CD4-positive, CD25-positive, alpha-beta regulatory T cell (primary cell): ENCODE results near the gene CIDEA. TPM values are rescaled to one million over a fixed set of nuclear protein-coding genes. Genes with fewer than 3 reads are reported as not detected.

Experiments
- ATAC-seq, 2 donors: fragments of 150-1000 bp; cut with Tn5 transposase; one replicate each; pipeline ENCODE4 v1.10.0; 2021; ENCODE audit warnings: low read depth in 2 of 2, moderate number of reproducible peaks in 2 of 2, moderate library complexity in 1 of 2
- DNase-seq, 3 donors: peaks; one replicate each; pipeline versions ENCODE4 v3.0.0 to v3.0.0-alpha.2; 2012 to 2022; ENCODE audit warnings: mixed read lengths in 1 of 3
- H3K27ac ChIP-seq: one replicate; pipeline ENCODE4 v1.7.0; 2013; ENCODE audit warnings: mild to moderate bottlenecking, low read length; ENCODE audit not compliant: insufficient read depth, poor library complexity, severe bottlenecking
- H3K27me3 ChIP-seq: one replicate; pipeline ENCODE4 v1.7.0; 2013; ENCODE audit warnings: low read length; ENCODE audit not compliant: control insufficient read depth, insufficient read depth
- H3K36me3 ChIP-seq: one replicate; pipeline ENCODE4 v1.7.0; 2013; ENCODE audit warnings: mild to moderate bottlenecking, low read length, moderate library complexity; ENCODE audit not compliant: control insufficient read depth, insufficient read depth
- H3K4me1 ChIP-seq: 2 replicates; pipeline ENCODE4 v1.7.0; 2013; ENCODE audit warnings: mild to moderate bottlenecking, low read length; ENCODE audit not compliant: insufficient read depth, control insufficient read depth, poor library complexity, severe bottlenecking
- H3K4me3 ChIP-seq: one replicate; pipeline ENCODE4 v1.7.0; 2013; ENCODE audit warnings: low read depth, mild to moderate bottlenecking, low read length, moderate library complexity
- H3K9me3 ChIP-seq, 2 experiments: 1 replicate in 1 of 2; 2 replicates in 1 of 2; pipeline ENCODE4 v1.7.0; 2013; ENCODE audit warnings: low read length in 2 of 2, mild to moderate bottlenecking in 1 of 2, moderate library complexity in 1 of 2; ENCODE audit not compliant: control insufficient read depth in 2 of 2
- H3K27ac Mint-ChIP-seq, 3 donors: one replicate each; pipeline ENCODE4 v1.8.0; 2020 to 2022; ENCODE audit warnings: mild to moderate bottlenecking in 3 of 3, mixed read lengths in 3 of 3, moderate library complexity in 2 of 3
- H3K27me3 Mint-ChIP-seq: one replicate; pipeline ENCODE4 v1.8.0; 2022; ENCODE audit warnings: mild to moderate bottlenecking, mixed read lengths
- H3K36me3 Mint-ChIP-seq: one replicate; pipeline ENCODE4 v1.8.0; 2020; ENCODE audit warnings: mixed read lengths
- H3K4me1 Mint-ChIP-seq, 4 donors: one replicate each; pipeline ENCODE4 v1.8.0; 2020 to 2022; ENCODE audit warnings: mixed read lengths in 4 of 4, mild to moderate bottlenecking in 1 of 4
- H3K4me3 Mint-ChIP-seq, 4 donors: one replicate each; pipeline ENCODE4 v1.8.0; 2020 to 2022; ENCODE audit warnings: mild to moderate bottlenecking in 4 of 4, mixed read lengths in 4 of 4, moderate library complexity in 3 of 4
- H3K9me3 Mint-ChIP-seq, 7 donors: one replicate each; pipeline ENCODE4 v1.8.0; 2020 to 2022; ENCODE audit warnings: mixed read lengths in 7 of 7, mild to moderate bottlenecking in 3 of 7, moderate library complexity in 2 of 7
- polyA plus RNA-seq, 4 donors: library from polyadenylated mRNA; unstranded; fragments of 300-500 nt; fragmentation: Illumina TruSeq; gene quantifications; one replicate each; pipeline ENCODE4 v1.2.3, GENCODE V29; 2021
- total RNA-seq: library from RNA; stranded (reverse); gene quantifications from one replicate; pipeline ENCODE4 v1.2.3, GENCODE V29; 2022

CIDEA gene
- total and polyA plus RNA-seq, 5 donors from 2014 or later: not detected

DNA sequence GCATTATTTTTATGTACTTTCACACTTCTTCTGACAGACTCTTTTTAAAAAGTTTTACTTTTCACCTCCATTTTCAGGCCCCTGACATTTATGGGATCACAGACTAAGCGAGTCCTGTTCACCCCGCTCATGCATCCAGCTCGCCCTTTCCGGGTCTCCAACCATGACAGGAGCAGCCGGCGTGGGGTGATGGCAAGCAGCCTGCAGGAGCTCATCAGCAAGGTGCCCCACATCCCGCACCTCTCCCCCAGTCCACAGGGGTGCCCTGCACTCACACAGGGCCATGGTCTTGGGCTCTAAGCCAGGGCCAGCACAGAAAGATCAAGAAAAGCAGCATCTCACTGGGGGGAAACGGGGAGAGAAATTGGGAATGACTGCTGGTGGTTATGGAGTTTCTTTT is 8.6 kb downstream of the CIDEA start:
- H3K4me3 Mint-ChIP-seq: no peak overlapping the region
- DNase-seq: no peak
- H3K4me3 ChIP-seq: no peak overlapping the region
- no peak overlapping the region for H3K27ac ChIP-seq
- H3K36me3 Mint-ChIP-seq: no peaks in the 10 kb centered on the region
- no peaks in the 10 kb centered on the region for H3K4me1 ChIP-seq
- H3K27me3 ChIP-seq: no peaks in the 10 kb centered on the region
- H3K27ac Mint-ChIP-seq: no peak overlapping the region
- H3K36me3 ChIP-seq: no peaks in the 10 kb centered on the region
- no peaks in the 10 kb centered on the region for H3K9me3 Mint-ChIP-seq
- no peaks in the 10 kb centered on the region for H3K4me1 Mint-ChIP-seq
- H3K9me3 ChIP-seq: no peaks in the 10 kb centered on the region
- no peak for ATAC-seq
- peaks cover 8% of the 10 kb centered on the region for H3K27me3 Mint-ChIP-seq

DNA sequence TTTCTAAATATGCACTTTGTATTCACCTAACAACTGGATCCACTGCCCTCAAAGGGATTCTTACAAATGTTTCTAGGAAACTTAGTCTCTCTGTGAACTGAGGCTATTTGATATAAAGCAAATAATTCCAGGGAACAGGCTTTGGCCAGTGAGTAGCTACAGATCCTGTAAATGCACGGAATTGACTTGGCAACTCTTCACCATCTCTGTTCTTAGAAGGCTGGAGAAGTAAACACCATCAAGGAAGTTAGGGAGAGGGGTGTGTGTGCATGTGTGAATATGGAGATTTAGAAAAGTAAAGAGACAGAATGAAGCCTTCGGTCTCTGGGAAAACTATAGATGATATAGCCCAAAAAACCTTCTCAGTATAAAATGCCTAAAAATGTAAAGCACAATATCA is 10.7 kb downstream of the CIDEA start:
- no peak overlapping the region for H3K27ac Mint-ChIP-seq
- Histone ChIP-seq H3K4me3 (no peak overlapping the region), H3K36me3 (no peaks in the 10 kb centered on the region), H3K27me3 (no peaks in the 10 kb centered on the region), H3K27ac (no peak overlapping the region), H3K4me1 (no peaks in the 10 kb centered on the region), H3K9me3 (no peaks in the 10 kb centered on the region)
- no peak for DNase-seq
- no peak overlapping the region for H3K4me3 Mint-ChIP-seq
- no peaks in the 10 kb centered on the region for H3K36me3 Mint-ChIP-seq
- H3K9me3 Mint-ChIP-seq: no peaks in the 10 kb centered on the region
- no peak for ATAC-seq
- peaks cover 15% of the 10 kb centered on the region for H3K27me3 Mint-ChIP-seq
- H3K4me1 Mint-ChIP-seq: no peaks in the 10 kb centered on the region

DNA sequence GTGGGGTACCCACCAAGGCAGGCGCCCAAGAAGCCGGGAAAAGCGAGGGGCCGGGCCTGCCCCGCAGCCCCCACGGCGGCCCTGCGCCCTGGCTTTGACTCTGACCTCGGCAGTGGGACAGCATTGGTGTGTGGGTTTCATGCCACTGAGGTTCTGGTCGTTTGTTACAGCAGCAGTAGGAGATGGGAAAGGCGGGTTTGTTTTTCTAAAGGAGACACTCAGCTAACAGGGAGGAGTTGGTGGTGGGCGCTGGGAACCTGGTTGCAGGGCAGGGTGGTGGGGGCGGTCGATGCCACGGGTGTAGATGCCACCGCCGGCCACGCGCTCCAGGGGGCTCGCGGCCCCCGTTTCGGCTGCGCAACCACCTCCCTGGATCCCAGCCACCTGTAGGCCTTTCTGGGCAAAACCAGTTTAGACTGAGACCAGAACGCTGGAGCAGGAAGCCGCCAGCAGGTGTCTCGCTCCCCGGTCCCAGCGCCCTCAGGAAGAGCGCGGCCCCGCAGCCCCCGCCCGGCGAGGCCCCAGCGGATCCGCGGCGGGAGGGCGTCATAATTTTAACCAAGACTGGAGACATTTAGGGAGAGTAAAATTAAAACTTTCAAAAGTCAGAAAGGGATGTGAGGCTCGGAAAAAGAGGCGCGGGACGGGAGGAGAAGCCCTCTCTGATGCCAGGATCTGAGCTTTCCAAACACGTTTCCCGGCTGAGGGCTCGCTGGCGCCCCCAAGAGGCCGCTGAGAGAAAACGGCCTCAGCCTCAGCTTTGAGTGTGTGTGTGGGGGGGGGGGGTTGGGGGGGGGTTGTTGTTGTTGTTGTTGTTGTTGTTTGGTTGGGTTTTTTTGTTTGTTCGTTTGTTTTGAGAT is 17.4 kb downstream of the CIDEA start:
- no peaks in the 10 kb centered on the region for H3K36me3 Mint-ChIP-seq
- H3K27me3 Mint-ChIP-seq: peaks cover 21% of the 10 kb centered on the region
- no peak overlapping the region for H3K27ac Mint-ChIP-seq
- H3K4me3 Mint-ChIP-seq: peak overlapping the region in 1 of 4 donors; percentile 28
- peak; percentile 53 to 68 for ATAC-seq
- peaks cover 0 to 5% (median 0%) of the 10 kb centered on the region in 4 donors for H3K4me1 Mint-ChIP-seq
- Histone ChIP-seq H3K4me1 (no peaks in the 10 kb centered on the region), H3K4me3 (no peak overlapping the region), H3K27me3 (no peaks in the 10 kb centered on the region), H3K27ac (no peak overlapping the region), H3K36me3 (no peaks in the 10 kb centered on the region), H3K9me3 (no peaks in the 10 kb centered on the region)
- DNase-seq: peak in 1 of 3 donors; percentile 61
- no peaks in the 10 kb centered on the region for H3K9me3 Mint-ChIP-seq

DNA sequence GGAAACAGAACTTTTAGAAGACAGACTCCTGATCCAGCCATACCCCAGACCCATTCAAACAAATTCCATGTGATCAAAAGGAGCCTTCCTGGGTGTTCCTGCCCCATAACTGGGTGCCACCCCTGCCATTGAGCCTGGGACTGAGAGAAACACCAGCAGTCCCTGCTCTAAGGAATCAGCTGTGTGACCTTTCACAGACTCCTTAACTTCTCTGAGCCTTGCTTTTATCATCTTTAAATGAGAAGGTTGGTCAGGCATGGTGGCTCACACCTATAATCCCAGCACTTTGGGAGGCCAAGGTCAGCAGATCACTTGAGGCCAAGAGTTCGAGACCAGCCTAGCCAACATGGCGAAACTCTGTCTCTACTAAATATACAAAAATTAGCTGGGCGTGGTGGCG is 20.6 kb downstream of the CIDEA start:
- Histone ChIP-seq H3K4me1 (no peaks in the 10 kb centered on the region), H3K36me3 (no peaks in the 10 kb centered on the region), H3K4me3 (no peak overlapping the region), H3K27me3 (no peaks in the 10 kb centered on the region), H3K9me3 (no peaks in the 10 kb centered on the region), H3K27ac (no peak overlapping the region)
- Mint-ChIP-seq H3K27me3 (peaks cover 9% of the 10 kb centered on the region), H3K27ac (no peak overlapping the region), H3K4me1 (peaks cover 0 to 5% (median 0%) of the 10 kb centered on the region in 4 donors), H3K36me3 (no peaks in the 10 kb centered on the region), H3K9me3 (no peaks in the 10 kb centered on the region), H3K4me3 (no peak overlapping the region)
- no peak for ATAC-seq
- no peak for DNase-seq

DNA sequence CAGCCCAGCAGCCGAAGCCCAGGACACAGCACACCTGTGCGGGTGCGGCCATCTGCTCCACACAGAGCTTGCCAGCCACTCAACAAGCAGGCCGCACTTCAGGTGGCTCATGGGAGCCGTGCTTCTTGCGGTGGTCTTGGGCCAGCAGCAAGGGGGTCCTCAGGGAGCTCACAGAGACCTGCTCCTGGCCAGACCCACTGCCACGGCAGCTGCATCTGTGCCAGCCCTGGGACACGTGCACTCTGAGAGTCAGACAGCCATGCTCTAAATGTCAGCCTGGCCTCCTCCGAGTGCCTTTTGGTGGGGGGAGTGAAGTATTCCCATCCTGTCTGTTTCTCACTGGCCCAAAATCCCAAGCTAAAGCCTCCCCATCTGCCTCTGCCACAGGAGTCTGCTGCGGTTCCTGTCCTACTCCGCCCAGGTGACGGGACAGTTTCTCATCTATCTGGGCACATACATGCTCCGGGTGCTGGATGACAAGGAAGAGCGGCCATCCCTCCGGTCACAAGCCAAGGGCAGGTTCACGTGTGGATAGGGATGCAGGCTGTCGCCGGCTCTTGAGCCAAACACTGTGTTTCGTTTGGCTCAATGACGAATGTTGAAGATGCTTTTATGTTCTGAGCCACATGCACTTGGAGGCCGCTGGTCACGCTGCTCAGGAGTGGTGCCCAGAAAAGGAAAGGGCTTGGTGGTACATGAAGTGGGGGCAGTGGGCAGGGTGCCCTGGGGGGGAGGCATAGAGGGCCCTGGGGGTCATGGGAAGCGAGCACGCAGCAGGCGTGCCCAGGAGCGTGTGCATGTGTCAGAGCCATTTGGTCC is 22.8 kb downstream of the CIDEA start:
- no peaks in the 10 kb centered on the region for H3K27me3 ChIP-seq
- no peak for ATAC-seq
- peaks cover 18% of the 10 kb centered on the region for H3K27me3 Mint-ChIP-seq
- no peak overlapping the region for H3K4me3 ChIP-seq
- H3K4me1 ChIP-seq: no peaks in the 10 kb centered on the region
- no peaks in the 10 kb centered on the region for H3K9me3 ChIP-seq
- no peak for DNase-seq
- H3K36me3 Mint-ChIP-seq: no peaks in the 10 kb centered on the region
- H3K36me3 ChIP-seq: no peaks in the 10 kb centered on the region
- H3K27ac ChIP-seq: no peak overlapping the region
- no peak overlapping the region for H3K27ac Mint-ChIP-seq
- H3K4me1 Mint-ChIP-seq: peaks cover 0 to 2% (median 0%) of the 10 kb centered on the region in 4 donors
- H3K9me3 Mint-ChIP-seq: no peaks in the 10 kb centered on the region
- no peak overlapping the region for H3K4me3 Mint-ChIP-seq

DNA sequence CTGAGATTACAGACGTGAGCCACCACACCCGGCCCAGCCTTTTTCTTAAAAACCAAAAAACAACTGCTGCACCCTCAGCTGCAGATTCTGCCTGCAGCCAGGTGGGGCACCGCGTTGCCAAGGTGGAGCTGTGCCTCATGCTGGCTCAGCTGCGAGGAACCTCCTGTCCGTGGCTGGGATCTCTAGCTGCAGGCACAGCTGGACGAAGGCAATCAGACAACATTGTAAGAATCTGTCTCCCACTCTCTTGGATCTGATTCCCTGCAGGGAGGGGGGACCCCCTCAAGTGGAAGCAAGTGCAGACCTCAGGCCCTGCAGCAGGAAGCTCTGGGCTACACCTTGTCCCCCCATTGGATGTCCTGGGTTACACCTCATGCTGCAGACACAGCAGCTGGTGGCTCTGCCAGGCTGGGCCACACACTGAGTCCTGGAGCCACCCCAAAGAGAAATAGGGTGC is 24.1 kb downstream of the CIDEA start:
- Mint-ChIP-seq H3K27me3 (peaks cover 25% of the 10 kb centered on the region), H3K4me1 (no peaks in the 10 kb centered on the region), H3K36me3 (no peaks in the 10 kb centered on the region), H3K27ac (no peak overlapping the region), H3K4me3 (no peak overlapping the region), H3K9me3 (no peaks in the 10 kb centered on the region)
- H3K4me3 ChIP-seq: no peak overlapping the region
- no peaks in the 10 kb centered on the region for H3K9me3 ChIP-seq
- no peaks in the 10 kb centered on the region for H3K4me1 ChIP-seq
- no peaks in the 10 kb centered on the region for H3K27me3 ChIP-seq
- DNase-seq (peak in 1 of 3 donors; percentile 15), ATAC-seq (no peak)
- H3K27ac ChIP-seq: no peak overlapping the region
- H3K36me3 ChIP-seq: no peaks in the 10 kb centered on the region

DNA sequence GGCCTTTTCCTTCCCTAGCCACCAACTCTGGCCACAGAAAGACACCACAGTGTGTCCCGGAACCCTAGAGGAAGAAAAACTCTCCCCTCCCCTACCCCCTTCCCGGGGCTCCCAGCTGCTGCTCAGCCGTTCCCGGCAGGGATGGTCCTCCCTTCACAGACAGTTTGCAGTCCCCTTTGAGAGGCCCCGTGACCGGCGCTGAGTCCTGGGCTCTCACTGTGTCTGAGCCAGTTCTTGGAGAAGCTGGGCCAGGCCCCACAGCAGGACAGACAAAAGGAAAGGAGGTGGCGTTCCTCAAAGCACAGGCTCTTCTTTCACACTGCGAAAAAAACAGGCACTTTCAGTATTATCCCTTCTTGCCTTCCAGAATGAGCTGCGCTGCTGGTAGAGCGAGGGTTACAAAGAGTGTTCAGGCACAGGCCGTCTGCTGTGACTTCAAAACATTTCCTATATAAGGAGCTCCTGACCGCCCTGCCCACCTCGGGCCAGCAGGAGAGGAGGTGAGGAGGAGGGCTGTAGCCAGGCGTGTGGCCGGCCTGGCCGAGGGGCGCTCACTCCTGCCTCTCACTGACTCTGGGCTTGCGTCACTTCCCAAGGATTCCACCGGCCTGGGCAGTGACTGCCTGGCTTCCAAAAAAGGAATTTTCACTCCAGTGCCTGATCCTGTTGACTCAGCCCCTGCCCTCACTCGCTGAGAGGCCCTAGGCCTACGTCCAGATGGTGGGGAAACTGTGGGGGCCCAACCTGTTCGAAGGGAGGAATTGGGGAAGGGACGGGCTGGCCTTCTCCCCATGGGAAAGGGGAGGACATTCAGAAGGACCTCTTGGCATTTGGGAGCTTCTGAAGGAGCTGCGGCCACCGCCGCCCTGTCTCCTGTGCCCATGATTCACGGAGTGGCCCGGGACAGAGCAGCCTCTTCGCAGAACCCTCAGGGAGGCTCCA is 24.9 kb downstream of the CIDEA start:
- ATAC-seq (no peak), DNase-seq (no peak)
- Mint-ChIP-seq H3K9me3 (no peaks in the 10 kb centered on the region), H3K4me3 (no peak overlapping the region), H3K4me1 (no peaks in the 10 kb centered on the region), H3K36me3 (no peaks in the 10 kb centered on the region), H3K27ac (no peak overlapping the region), H3K27me3 (peaks cover 28% of the 10 kb centered on the region)
- no peaks in the 10 kb centered on the region for H3K27me3 ChIP-seq
- no peak overlapping the region for H3K27ac ChIP-seq
- no peaks in the 10 kb centered on the region for H3K4me1 ChIP-seq
- no peaks in the 10 kb centered on the region for H3K36me3 ChIP-seq
- no peak overlapping the region for H3K4me3 ChIP-seq
- no peaks in the 10 kb centered on the region for H3K9me3 ChIP-seq
